Activated T-helper 1 cell treated with Interleukin-2 at 50 U/mL for 16 hours (primary cell): ENCODE results near the gene RALGAPA2.
"Not testable (repeated sequence)": the region's sequence is repeated elsewhere in the genome, so short reads cannot be mapped to it uniquely, and the experiment has no call there.

ENCODE experiments used
- DNase-seq: peaks from one replicate; pipeline ENCODE4 v3.0.0-alpha.2; 2020; ENCODE audit warnings: low read depth

The RALGAPA2 gene

DNA sequence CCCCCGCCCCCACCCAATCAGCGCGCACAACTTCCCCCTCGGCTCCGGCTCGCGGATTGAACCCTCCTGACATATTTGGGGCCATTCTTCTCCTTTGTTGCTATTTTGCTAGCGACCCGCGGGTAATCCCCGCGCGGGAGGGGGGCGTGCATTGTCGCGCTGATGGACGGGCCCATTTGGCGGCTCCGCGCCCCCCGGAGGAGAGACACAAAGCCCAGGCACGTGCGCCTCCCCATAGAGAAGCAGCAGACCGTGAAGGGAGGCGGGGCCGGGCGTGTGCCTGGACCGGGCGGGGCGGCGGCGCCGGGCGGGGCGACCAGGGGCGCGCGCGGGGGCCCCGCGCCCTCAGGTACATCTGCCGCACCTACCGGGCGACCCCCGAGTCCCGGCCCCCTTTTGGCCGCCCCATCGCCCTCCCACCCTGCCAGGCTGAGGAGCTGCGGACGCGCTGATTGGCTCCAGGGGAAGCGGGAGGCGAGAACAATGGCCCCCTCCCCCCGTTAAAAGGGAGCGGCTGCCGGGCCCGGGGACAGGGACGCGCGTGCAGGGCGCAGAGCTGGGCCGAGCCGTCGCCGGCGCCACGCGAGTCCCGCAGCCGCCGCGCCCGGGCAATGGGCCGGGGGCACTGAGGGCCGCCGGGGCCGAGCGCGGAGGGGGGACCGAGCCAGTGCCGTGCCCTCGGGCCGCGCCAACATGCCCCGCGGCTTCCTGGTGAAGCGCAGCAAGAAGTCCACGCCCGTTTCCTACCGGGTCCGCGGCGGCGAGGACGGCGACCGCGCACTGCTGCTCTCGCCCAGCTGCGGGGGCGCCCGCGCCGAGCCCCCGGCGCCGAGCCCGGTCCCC lies 344.6 kb downstream of the RALGAPA2 start, which contains the start of gene INSM1:
Gene INSM1 (plus strand): TSS at position 530 of the 843 bp plus-strand sequence. CDS start 164 bp downstream, at position 694.
- no peak for DNase-seq

DNA sequence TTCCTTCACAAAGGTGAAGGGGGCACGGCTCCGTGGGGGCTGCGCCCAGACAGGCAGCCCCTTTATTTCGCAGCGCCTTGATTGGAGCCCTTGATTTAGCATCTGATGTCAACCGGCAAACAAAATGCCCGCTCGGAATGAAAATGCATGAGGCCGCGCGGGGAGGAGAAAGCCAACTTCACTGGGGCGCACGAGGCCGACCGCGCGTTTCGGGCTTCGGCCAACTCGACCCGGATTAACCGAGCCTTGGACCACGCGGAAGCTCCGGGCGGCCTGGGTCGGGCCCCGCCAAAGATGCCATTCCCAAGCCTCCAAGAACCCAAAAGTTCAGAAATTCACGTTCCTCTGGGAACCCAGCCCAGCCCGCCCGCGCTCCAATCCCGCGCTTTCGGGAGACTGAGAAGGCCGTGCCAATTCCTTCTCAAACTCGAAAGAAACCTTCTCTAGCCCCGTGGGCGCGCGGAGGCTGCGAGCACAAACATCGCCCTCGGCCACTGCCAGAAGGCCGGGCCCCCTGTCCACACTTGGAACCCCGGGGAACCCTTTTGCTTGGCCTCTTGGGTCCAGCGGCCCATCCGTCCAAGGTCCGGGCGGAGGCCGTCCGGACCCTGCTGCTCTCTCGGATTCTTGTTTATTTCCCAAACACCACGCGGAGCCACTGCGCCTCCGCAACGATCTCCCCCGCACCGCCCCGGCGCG lies 345.4 kb downstream of the RALGAPA2 start:
- DNase-seq, result no peak

DNA sequence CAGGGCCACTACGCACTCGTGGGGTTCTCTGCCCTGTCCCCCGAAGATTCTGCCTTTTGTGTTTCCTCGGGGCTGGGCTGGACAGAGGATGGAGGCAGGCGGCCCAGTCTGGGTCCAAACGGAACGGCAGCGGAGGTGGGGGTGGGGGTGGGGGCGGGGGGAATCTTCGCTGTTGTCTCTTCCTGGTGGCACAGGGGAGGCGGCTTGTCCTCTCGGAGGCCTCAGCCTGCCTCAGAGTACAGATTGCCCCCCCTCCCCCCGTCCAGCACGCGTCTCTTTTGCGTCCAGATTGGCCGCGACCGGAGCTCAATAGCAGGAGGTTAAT lies 345.9 kb downstream of the RALGAPA2 start:
- no peak for DNase-seq

DNA sequence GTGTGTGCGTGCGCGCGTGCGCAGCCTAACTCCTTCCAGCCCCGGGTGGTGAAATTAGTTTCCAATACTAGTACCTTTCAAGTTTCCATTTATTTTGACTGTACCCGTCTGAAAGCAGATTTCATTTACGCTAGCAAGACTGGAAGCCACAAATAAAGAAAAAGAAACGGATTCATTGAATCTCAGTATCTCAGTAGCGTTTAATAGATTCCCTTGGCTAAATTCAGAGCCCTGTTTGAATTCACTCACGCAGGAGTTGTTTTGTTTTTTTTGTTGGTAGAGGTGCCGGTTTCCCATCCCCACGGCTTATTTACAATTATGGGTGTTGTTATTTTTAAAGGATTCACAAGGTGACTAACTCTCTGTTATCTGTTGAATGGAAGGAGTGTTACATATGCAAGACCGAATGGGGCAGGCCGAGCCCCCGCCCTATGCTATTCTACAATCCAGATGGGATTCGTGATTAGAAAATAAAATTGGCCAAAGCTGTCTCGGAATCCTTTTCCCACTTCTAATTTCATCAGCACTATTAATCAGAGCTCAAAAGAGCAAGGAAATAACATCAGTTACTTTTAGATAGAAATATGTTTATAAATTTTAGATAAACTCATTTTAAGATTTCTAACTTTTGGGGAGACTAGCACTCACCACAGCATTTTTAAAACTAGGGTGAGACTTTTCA lies 346.8 kb downstream of the RALGAPA2 start:
- no peak for DNase-seq

DNA sequence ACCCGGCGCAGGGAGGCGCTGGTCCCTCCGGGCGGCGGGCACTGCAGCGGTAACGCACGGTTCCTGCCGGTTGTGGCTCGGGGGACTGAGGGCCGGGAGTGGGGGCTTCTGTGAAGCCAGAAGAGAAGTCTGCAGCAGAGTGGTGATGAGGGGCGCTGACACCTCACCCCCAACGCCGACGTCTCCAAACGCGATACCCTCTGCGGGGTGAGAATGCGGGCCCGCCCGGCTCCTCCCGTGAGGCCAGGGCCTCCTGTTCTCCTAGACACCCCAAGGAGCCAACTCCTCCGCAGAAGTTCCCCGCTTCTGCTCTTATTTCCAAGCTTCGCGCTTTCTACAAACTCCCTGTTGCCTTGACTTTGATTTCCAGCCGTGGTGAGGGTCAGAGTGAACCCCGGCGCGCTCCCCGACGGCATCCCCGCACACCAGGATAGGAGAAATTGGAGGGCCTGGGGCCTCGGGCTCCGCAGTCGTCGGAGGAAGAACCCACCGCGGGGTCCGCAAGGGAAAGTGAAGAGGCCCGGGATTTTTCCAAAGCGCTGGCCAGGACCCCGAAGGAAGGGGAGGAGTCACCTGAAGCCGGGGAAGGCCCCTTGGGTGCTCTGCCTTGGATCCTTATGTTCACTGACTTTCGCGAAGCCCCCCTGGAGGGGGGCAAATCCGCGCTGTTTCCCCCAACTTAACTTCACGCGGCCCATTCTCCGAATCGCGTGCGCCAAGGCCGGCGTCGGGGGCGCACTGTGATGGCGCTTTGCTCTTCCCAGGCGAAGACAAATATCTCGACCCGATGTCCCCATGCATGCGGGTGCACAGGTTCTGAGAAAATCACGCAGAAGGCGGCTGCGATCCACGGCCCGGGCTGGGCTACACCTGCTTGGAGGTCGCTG lies 347.6 kb downstream of the RALGAPA2 start:
- DNase-seq, result no peak

DNA sequence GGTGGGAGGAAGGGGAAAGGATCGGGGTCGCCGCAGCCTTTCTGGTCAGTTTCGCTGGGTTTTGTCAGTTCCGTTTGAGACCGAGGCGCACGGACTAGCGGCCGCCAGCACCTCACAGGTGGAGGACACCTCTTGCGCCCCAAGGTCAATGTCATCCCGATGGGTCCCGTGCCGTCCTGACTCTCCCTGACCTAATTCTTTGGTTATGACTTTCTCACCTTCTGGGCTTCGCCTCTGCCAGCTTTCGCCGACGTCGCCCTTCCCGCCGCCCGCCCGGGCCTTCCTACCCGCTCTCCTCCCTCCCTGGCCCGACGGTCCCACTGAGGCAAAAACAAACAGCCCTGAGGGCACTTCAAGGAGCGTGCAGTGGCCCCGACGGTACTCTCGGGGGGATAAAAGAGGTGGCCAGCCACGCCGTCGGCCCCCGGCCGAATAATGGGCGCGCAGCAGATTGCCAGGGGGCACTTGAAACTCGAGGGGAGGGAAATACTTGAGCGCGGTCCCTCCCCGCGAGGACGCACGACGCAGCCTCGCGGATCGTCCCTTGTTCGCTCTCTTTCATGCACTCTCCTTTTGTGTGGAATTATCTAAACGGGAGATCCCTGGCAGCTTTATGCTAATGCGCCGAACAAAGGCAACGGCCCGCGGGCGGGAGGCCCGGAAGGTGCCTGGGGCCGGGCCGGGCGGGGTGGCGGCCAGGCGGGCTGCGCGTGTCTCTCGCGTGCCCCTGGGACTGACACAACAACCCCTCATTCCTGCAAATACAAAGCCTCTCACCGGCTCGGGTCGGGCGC lies 348.4 kb downstream of the RALGAPA2 start:
- DNase-seq, result no peak

DNA sequence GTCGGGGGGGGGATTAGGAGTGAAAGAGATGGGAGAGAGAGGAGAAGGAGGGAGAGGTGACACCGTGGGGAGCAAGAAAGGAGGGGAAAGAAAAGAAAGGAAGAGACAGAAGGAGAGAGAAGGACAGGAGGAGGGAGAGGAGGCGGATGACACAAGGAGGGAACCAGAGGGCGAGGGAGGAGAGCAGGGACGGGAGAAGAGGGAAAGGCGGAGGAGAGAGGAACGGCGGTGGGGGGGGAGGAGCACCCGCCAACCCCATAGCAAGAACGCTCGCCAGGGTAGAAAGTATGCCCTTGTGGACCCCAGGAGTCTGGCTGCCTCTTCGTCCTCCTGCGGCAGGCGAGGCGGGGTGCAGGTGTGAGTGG lies 349.0 kb downstream of the RALGAPA2 start:
- DNase-seq, result no peak

DNA sequence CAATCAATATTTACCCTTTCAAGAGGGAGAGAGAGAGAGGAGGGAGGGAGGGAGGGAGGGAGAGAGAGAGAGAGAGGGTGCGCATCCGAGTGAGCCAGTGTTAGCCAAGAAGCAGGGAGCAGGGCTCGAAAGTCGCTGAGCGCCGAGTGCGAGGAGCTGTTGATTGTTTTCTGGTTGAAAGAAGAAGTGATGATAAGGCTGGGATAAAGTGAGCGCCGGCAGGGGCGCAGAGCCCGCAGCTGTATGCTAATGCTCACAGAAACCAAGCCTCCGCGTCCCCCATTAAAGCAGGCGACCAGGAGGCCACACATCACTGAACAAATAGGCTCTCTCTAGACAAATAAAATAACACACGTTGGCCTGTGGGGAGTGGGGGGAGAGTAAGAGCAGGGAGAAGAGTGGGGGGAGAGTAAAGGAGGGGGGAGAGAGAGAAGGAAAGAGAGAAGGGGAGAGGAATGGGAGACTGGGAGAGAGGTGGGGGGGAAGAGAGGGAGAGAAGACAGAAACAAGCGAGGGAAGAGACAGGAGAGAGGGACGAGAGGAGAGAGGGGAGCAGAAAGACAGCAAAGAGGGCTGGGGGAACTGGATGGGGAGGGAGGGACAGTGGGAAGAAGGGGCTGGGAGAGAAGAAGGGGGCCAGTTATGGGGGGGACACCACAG lies 349.5 kb downstream of the RALGAPA2 start:
- DNase-seq, result no peak

DNA sequence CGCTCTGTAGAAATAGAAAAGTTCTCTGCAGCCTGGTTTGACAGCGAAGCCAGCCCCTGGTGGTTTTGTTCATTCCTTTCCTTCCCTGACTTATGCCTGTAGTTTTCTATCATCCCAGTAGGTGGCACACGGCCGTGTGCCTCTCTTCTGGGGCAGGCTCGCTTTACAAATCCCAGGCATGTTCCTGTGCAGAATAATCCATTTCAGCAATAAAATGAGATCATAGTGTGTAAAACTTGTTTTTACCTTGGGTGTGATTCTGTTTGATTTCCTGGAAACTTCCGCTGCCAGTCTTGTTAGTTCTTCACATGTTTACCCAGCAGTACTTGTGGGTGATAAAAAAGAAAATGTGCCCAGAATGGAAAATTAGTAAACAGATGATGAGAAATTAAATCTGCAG lies 352.0 kb downstream of the RALGAPA2 start:
- DNase-seq, result no peak

DNA sequence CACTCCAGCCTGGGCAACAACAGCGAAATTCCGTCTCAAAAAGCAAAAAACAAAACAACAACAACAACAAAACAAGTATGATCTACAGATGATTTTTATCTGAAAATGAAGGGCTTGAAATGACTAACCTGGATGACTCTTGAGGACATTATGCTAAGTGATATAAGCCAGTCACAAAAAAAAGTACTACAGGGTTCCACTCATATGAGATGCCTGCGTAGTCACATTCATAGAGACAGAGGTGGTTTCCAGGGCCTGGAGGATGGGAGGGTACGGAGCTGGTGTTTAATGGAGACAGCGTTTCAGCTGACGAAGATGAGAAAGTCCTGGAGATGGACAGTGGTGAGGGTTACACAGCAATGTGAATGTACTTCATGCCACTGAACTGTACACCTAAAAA lies 352.8 kb downstream of the RALGAPA2 start:
- no peak for DNase-seq

DNA sequence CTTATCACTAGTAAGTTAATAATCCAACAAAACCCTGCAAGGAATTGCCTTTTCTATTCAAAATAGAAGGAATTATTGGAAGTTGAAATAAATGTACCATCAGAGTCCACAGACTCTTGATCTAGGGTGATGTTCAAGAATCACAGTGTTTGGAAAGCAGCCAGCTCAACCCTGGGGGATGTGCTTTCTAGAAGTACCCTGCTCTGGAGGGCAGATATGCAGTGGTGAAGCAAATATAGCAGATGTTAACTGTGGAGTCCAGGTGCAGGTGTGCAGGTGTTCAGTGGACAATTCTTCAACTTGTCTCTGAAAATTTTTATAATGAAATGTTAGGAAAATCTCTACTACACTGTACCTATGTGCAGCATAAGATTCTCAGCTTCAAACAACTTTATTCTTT lies 353.6 kb downstream of the RALGAPA2 start:
- DNase-seq, result no peak

DNA sequence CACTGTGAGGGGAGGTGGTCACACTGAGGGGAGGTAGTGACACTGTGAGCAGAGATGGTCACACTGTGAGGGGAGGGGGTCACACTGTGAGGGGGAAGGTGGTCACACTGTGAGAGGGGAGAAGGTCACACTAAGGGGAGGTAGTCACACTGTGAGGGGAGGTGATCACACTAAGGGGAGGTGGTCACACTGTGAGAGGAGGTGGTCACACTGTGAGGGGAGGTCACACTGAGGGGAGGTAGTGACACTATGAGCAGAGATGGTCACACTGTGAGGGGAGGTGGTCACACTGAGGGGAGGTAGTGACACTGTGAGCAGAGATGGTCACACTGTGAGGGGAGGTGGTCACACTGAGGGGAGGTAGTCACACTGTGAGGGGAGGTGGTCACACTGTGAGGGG lies 356.9 kb downstream of the RALGAPA2 start:
- DNase-seq, result not testable (repeated sequence)

DNA sequence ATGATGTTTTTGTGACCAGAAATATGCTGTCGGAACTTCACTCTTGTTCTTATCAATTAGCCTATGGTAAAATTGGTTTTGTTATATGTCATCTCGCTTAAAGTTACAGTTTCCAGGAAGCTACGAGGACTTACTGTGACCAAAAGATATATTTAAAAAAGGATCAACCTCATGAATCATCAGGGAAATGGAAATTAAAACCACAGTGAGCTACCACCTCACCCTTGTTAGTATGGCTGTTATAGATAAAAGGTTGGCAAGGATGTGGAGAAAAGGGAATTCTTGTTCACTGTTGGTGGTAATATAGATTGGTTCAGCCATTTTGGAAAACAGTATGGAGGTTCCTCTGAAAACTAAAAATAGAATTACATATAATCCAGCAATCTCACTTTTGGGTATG lies 358.9 kb downstream of the RALGAPA2 start:
- no peak for DNase-seq

DNA sequence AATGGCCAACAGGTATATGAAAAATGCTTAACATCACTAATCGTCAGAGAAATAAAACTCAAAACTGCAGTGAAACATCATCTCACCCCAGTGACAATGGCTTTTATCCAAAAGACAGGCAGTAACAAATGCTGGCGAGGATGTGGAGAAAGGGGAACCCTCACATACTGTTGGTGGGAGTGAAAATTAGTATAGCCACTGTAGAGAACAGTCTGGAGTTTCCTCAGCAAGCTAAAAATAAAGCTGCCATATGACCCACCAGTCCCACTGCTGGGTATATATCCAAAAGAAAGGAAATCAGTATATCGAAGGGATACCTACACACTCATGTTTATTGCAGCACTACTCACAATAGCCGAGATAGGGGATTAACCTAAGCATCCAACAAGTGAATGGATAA lies 368.0 kb downstream of the RALGAPA2 start:
- DNase-seq, result no peak

DNA sequence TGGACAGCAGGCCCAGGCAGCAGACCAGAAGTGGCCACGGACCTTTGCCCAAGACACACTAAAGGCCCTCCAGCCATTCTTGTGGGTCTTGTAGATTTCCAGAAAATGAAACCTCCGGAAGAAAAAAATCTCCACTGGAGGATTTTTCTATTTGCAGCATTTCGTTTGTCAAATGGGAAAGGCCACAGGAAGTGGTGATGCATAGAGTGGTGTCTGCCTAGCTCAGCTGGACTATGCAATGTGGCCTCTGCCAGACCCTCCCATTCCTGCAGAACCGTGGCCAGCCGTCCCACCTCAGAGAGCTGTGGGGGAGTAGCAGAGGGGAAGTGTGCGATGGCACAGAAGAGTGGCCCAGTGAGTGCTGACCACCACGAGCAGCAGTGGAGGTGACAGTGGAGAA lies 368.5 kb downstream of the RALGAPA2 start:
- DNase-seq, result no peak
